NCI-H2171 (cell line): ENCODE measurements around the gene OR4M1.
"Not testable (repeated sequence)": the region's sequence is repeated elsewhere in the genome, so short reads cannot be mapped to it uniquely, and the experiment has no call there.

Experiments
- DNase-seq: peaks from one replicate; lab custom pipeline; 2025; lab: John Stamatoyannopoulos, UW

OR4M1 gene

GRCh38 chr14:19823178-19823577, 49.9 kb downstream of the OR4M1 start:
- DNase-seq = no peak

- DNase-seq = no peak
Measured at GRCh38 chr14:19823765-19824164, 50.5 kb downstream of the OR4M1 start.

- DNase-seq = not testable (repeated sequence)
Measured at GRCh38 chr14:19827626-19828244, 54.4 kb downstream of the OR4M1 start.

- DNase-seq = peak; percentile 40
Measured at GRCh38 chr14:19828314-19828713, 55.0 kb downstream of the OR4M1 start.
